Adrenal gland (tissue), 12 donors: ENCODE results near the gene NLK. TPM values are rescaled to one million over a fixed set of nuclear protein-coding genes. Genes with fewer than 3 reads are reported as not detected.

Experiments used
- DNase-seq, 7 donors: peaks; one replicate each; pipeline ENCODE4 v3.0.0-alpha.2; 2019 to 2020
- H3K27ac ChIP-seq, 5 donors: fragments of 200-600 bp; sonication (generic) in 4 of 5; 1 replicate in 3 of 5; 2 replicates in 2 of 5; pipeline versions ENCODE4 v1.5.1 to v1.8.0; 2016 to 2020; ENCODE audit warnings: mild to moderate bottlenecking in 1 of 5
- H3K27me3 ChIP-seq: fragments of 200-600 bp; 2 replicates; pipeline ENCODE4 v1.8.0; 2021
- H3K36me3 ChIP-seq, 2 donors: fragments of 200-600 bp; replicated peaks in 1 of 2; 1 replicate in 1 of 2; 2 replicates in 1 of 2; pipeline versions ENCODE4 v1.5.1 to v1.8.0; 2018 to 2022
- H3K4me1 ChIP-seq, 2 donors: fragments of 200-600 bp; replicated peaks in 1 of 2; 1 replicate in 1 of 2; 2 replicates in 1 of 2; pipeline versions ENCODE4 v1.5.1 to v1.8.0; 2018 to 2021
- H3K4me3 ChIP-seq, 4 donors: fragments of 200-600 bp; sonication (generic) in 3 of 4; one replicate each; pipeline ENCODE4 v1.5.1; 2016 to 2018
- H3K9me3 ChIP-seq, 3 donors: fragments of 200-600 bp; sonication (generic) in 1 of 3; replicated peaks in 1 of 3; 1 replicate in 2 of 3; 2 replicates in 1 of 3; pipeline versions ENCODE4 v1.5.1 to v1.8.0; 2016 to 2021
- POLR2A ChIP-seq, 2 donors: fragments of 450-650 bp; IDR thresholded peaks; one replicate each; pipeline ENCODE4 v1.6.1; 2017; ENCODE audit warnings: antibody characterized with exemption in 2 of 2, mild to moderate bottlenecking in 2 of 2, moderate library complexity in 1 of 2
- WGBS, 4 donors: extraction: QIAGEN DNeasy Blood & Tissue Kit in 2 of 4; methylation state at CpG; one replicate each; pipeline versions ENCODE4 v1.1.5 to v1.1.7; 2013 to 2017; 5-methylcytosine and 5-hydroxymethylcytosine counted together
- intact Hi-C, 2 donors: fragments of 100-400 bp; cut with DNase I; formaldehyde crosslinking; loops; one replicate each; pipeline versions ENCODE4 v1.14.1 to v1.15.0; 2022 to 2023
- polyA plus RNA-seq, 3 donors: library from polyadenylated mRNA; stranded (reverse); fragments of 200-250 nt in 2 of 3; fragments of 350-450 nt in 1 of 3; fragmentation: Illumina TruSeq in 1 of 3; extraction: RNeasy Lipid Tissue Mini Kit (QIAGEN cat#74804) in 1 of 3; gene quantifications; one replicate each; pipeline ENCODE4 v1.2.3, GENCODE V29; 2013 to 2014
- total RNA-seq, 9 donors: library from RNA; depleted of rRNA in 4 of 9; stranded (reverse); fragments of >200 nt in 4 of 9; fragments of 120-200 nt in 1 of 9; fragmentation: NEBNext Ultra II Directional in 1 of 9; extraction: Animal tissue kit (Norgen Biotek cat#: 25700) in 1 of 9; gene quantifications; one replicate each; pipeline versions ENCODE4 v1.1.0 to v1.2.4, GENCODE V29; 2013 to 2023
- TF ChIP-seq, protein P1 (sequence below), 6 experiments: fragments of 450-650 bp in 4 of 6; fragments of 200-600 bp in 2 of 6; sonication (generic) in 1 of 6; IDR thresholded peaks; 1 replicate in 5 of 6; 2 replicates in 1 of 6; pipeline versions ENCODE4 v1.5.1 to v1.8.0; 2016 to 2021; ENCODE audit warnings: antibody characterized with exemption in 6 of 6, mild to moderate bottlenecking in 2 of 6, moderate library complexity in 1 of 6
- donor health status: healthy with polysubstance abuse.
- donor health status: Bipolar disorder and iron deficiency.
- donor health status: DM: yes; HTN: yes; CAD: no.
- donor health status: DM: no; HTN: no; CAD: no.
- donor health status: DM: no; HTN: no; CAD: no.
- donor health status: DM: yes; HTN: yes; CAD: no.

NLK gene
- total and polyA plus RNA-seq, 12 donors, result 34.7 to 86.1 (median 56.4) TPM

DNA sequence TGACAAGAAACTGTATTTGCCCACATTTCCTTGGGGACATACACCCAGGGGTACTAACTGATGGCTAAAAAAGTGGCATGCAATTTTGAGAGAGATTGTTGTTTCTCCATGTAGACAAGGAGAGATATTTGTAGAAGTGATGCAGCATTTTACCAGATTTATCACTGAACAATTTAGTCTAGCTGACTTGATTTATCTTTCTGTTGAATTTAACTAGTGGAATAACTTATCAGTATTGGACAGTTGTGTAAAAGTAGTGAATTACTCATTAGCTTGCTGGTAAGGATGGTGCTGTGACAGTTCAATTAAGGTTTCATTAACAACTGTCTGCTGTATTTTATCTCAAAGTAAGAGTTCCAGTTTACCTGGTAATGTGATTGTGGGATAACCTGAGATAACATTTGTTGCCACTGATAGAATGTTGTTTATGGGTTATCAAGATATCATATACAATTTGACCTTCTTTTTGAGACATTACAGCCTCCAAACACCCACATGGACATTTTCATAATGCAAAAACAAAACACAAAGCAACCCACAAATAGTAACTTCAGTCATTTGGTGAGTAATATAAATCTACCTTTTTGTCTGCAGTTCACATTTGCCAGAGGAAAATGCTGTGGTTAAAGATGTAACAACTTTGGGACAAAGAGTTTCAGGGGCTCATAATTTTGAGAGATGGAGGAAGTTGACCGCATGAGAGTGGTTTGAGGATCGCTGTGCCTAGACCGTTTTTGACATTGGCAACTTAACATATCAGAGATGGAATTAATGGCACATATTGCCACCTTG, 3.8 kb downstream of the NLK start:
- 45 to 61% (median 49%) methylated on average over 3 of the region's 3 CpGs for WGBS, 4 donors

DNA sequence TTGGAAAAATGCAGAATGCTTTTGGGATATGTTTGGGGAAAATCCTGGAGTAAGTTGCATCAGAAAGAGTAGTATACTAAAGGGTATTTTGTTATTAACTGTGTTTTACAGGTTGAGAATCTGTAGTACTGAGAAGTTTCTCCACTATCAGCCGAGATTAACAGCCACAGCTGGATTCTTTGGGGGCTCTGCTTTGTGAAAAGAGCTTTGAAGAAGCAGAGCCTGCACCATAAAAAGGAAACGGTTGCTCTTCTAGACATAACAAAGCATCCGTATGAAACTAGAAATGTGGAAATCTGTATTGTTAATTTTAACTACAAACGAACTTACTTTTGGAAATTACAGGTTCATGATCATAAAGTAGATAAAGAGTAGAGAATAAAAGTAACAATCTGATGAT, 5.3 kb downstream of the NLK start:
- no peaks in the 10 kb centered on the region for H3K9me3 ChIP-seq
- peak overlapping the region in 1 of 5 donors; percentile 3 for H3K27ac ChIP-seq
- H3K36me3 ChIP-seq, result no peaks in the 10 kb centered on the region
- 26 to 34% (median 27%) methylated on average over 4 of the region's 4 CpGs for WGBS, 4 donors
- TF ChIP-seq, protein P1, sequence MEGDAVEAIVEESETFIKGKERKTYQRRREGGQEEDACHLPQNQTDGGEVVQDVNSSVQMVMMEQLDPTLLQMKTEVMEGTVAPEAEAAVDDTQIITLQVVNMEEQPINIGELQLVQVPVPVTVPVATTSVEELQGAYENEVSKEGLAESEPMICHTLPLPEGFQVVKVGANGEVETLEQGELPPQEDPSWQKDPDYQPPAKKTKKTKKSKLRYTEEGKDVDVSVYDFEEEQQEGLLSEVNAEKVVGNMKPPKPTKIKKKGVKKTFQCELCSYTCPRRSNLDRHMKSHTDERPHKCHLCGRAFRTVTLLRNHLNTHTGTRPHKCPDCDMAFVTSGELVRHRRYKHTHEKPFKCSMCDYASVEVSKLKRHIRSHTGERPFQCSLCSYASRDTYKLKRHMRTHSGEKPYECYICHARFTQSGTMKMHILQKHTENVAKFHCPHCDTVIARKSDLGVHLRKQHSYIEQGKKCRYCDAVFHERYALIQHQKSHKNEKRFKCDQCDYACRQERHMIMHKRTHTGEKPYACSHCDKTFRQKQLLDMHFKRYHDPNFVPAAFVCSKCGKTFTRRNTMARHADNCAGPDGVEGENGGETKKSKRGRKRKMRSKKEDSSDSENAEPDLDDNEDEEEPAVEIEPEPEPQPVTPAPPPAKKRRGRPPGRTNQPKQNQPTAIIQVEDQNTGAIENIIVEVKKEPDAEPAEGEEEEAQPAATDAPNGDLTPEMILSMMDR (IDR thresholded peaks at IDR 0.05), result no peak
- no peak for TF ChIP-seq POLR2A (IDR thresholded peaks at IDR 0.05)
- DNase-seq, result no peak
- H3K4me3 ChIP-seq, result no peak overlapping the region
- no peaks in the 10 kb centered on the region for H3K27me3 ChIP-seq
- intact Hi-C loops, result loop anchor here (10.0 kb wide), 2 partner anchors 57 to 153 kb away; partner anchors contain the start of gene LYRM9 (in 1 of the 2)
- peaks cover 12 to 98% of the 10 kb centered on the region in 2 donors for H3K4me1 ChIP-seq

More for the DNA sequence above, 3.8 kb downstream of the NLK start:
- peaks cover 12 to 87% of the 10 kb centered on the region in 2 donors for H3K4me1 ChIP-seq
- peak overlapping the region in 1 of 4 donors; percentile 88 for H3K4me3 ChIP-seq
- intact Hi-C loops, result loop anchor here (10.0 kb wide), 2 partner anchors 59 to 151 kb away; partner anchors contain the start of gene LYRM9 (in 1 of the 2)
- H3K27me3 ChIP-seq, result no peaks in the 10 kb centered on the region
- no peak for DNase-seq
- H3K9me3 ChIP-seq, result no peaks in the 10 kb centered on the region
- no peaks in the 10 kb centered on the region for H3K36me3 ChIP-seq
- TF ChIP-seq, protein P1 (IDR thresholded peaks at IDR 0.05), result no peak
- TF ChIP-seq POLR2A (IDR thresholded peaks at IDR 0.05), result no peak
- H3K27ac ChIP-seq, result peak overlapping the region in 1 of 5 donors; percentile 36

DNA sequence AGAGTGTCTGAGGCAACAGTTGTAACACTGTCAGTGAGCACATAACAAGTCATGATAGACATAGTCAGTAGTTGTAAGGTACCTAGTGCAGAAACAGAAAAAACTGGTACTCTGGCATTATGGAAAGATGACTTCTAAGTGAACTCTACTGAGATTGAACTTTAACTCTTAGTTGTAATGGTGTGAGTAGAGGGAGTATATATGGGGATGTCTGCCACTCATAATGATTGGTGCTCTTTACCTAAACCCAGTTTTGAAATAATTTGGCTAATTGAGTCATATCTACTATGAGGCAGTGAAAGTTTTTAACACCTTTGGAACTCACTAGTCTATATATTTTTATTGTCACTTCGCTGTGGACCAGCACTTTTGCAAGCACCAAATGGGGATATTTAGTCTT, 6.6 kb downstream of the NLK start:
- H3K4me3 ChIP-seq, result no peak overlapping the region
- WGBS, 4 donors, result 93 to 98% (median 95%) methylated on average over 1 of the region's 1 CpG
- H3K9me3 ChIP-seq, result no peaks in the 10 kb centered on the region
- no peak for TF ChIP-seq POLR2A (IDR thresholded peaks at IDR 0.05)
- no peak for DNase-seq
- H3K27me3 ChIP-seq, result no peaks in the 10 kb centered on the region
- H3K4me1 ChIP-seq, result peaks cover 20 to 98% of the 10 kb centered on the region in 2 donors
- no peak overlapping the region for H3K27ac ChIP-seq
- H3K36me3 ChIP-seq, result no peaks in the 10 kb centered on the region
- intact Hi-C loops, result loop anchor here (10.0 kb wide), 2 partner anchors 56 to 154 kb away; partner anchors contain the start of gene LYRM9 (in 1 of the 2)

DNA sequence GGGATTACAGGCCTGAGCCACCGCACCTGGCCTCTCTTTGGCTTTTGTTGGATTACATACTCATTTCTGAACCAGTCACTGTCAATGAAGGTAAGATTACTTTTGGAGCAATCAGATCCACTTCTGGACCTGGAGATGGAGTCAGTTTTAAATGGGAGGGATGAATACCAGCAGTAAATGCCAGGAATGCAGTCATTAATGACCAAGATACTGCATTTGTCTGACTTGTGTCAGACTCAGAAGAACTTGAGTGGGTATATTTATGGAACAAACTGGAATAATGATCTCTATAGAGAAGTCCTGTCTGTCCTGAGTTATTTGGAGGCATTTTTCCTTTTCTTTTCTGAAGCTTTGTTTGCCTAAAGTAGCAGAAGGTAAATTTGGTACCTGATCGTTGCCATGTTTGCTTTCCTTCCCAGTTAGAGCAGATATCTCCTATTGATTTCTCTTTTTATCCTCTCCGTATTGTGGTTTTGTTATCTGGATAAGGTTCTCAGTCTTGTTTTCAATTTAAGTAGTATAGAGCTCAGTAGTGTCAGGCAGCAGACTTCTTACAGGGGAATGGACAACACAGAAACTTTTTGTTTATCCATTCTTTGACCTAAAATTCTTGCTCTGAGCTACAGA, 10.7 kb downstream of the NLK start:
- WGBS, 4 donors, result 51 to 61% (median 56%) methylated on average over 3 of the region's 3 CpGs
- peaks cover 16 to 92% of the 10 kb centered on the region in 2 donors for H3K4me1 ChIP-seq
- TF ChIP-seq POLR2A (IDR thresholded peaks at IDR 0.05), result no peak
- TF ChIP-seq, protein P1 (IDR thresholded peaks at IDR 0.05), result no peak

More for the DNA sequence above, 10.7 kb downstream of the NLK start:
- H3K36me3 ChIP-seq, result no peaks in the 10 kb centered on the region
- intact Hi-C loops, result loop anchor here in 1 of 2 donors (10.0 kb wide), 1 partner anchor 62 kb away; no protein-coding TSS in a partner anchor
- no peak for DNase-seq
- no peaks in the 10 kb centered on the region for H3K9me3 ChIP-seq
- H3K4me3 ChIP-seq, result no peak overlapping the region
- H3K27me3 ChIP-seq, result no peaks in the 10 kb centered on the region
- H3K27ac ChIP-seq, result peak overlapping the region in 2 of 5 donors; percentile 7 to 66
